Stimulated activated CD4-positive, alpha-beta T cell treated with anti-CD3 and anti-CD28 coated beads, Interleukin-12 subunit alpha, Interleukin-12 subunit beta, amount 100 ng/mL, for 4 hours (primary cell): ENCODE results near the gene SMYD3.
"Not testable (repeated sequence)": the region's sequence is repeated elsewhere in the genome, so short reads cannot be mapped to it uniquely, and the experiment has no call there.

Source experiments
- DNase-seq: peaks from one replicate; pipeline ENCODE4 v3.0.0-alpha.2; 2020

SMYD3 gene

DNA sequence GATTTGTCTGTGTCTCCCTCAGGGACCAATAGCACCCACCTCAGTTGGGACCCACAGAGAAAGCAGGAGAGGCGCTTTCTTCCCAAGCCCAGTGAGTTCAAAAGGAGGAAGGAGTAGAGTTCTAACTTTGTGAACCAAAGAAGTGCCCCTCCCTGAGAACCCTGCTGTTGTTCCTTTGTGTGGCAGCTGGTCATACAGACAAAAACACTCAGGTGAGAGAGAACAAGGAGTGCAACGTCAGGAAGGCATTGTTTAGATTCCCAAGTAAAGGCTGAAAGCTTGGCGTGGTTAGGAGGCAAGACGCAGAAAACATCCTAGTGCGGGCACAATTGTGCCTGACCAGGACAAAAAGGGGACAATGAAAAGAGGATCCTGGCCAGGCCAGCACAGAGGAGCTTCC lies 697.7 kb downstream of the SMYD3 start:
- DNase-seq, result no peak

DNA sequence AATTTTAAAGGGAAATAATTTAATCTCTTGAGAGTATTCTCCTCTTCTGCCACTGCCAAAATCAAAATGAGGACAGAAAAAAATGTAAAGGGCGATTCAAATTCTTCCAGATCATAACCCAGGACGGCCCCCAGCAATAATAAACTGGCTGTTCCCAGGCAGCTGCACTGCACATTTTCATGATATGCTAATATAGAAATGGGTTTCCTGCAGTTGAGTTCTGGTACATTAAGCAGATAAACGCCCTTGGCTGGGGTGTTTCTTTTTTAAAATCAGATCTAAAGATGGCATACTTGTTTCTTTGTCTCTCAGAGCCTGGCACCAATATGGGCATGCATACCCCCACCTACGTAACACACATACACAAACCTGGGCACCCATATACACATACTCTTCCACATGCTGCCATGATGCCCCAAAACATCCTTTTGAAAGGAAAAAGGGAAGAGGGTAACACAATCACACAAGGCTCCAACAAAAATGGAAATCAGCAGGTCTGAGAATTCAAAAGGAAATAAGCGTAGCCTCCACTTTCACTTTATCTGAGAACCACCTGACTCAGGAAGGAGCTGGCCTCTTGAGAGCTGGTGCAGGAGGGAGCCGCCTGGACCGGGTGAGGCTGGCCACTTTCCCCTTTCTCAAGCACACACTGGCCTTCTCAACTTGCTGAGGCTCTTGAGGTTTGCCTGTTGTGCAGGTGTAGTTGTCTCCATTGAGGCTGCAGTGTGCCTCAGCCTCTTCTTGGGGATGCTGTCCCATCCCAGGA lies 698.9 kb downstream of the SMYD3 start:
- no peak for DNase-seq

GRCh38 chr1:245807306-245807705 lies 699.8 kb downstream of the SMYD3 start:
- no peak for DNase-seq

DNA sequence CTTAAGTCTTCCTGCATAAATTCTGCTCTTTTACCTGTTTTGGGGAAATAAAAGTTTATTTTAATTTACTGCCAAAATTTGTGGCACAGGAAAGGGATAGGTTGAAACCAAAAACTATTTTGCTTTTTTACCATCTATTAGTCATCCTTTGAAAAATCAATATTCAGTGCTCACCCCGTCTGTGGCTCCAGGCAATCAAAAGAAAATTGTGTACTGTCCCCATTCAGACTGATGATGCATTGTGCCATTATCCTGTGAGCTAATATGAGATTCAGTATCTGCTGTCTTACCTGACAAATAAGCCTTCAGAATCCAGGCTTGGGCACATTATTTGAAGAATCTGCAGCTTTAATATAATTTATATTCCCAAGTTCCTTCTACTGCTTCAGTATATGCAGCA lies 701.5 kb downstream of the SMYD3 start:
- no peak for DNase-seq

- no peak for DNase-seq
Observed at GRCh38 chr1:245804696-245805095, 702.4 kb downstream of the SMYD3 start.

DNA sequence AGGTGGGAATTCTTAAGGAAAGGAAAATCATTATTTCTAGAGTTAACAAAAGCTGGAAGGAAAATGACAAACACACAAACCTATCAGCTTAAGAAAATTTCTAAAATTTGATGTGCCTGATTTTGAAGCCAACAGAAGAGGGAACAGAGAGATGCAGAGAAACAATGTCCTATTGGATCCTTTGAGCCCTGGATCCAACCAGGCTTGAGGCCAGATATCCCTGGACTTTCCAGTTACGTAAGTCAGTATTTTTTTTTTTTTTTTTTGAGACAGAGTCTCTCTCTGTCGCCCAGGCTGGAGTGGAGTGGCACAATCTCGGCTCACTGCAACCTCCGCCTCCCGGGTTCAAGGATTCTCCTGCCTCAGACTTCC lies 703.4 kb downstream of the SMYD3 start:
- DNase-seq, result no peak

DNA sequence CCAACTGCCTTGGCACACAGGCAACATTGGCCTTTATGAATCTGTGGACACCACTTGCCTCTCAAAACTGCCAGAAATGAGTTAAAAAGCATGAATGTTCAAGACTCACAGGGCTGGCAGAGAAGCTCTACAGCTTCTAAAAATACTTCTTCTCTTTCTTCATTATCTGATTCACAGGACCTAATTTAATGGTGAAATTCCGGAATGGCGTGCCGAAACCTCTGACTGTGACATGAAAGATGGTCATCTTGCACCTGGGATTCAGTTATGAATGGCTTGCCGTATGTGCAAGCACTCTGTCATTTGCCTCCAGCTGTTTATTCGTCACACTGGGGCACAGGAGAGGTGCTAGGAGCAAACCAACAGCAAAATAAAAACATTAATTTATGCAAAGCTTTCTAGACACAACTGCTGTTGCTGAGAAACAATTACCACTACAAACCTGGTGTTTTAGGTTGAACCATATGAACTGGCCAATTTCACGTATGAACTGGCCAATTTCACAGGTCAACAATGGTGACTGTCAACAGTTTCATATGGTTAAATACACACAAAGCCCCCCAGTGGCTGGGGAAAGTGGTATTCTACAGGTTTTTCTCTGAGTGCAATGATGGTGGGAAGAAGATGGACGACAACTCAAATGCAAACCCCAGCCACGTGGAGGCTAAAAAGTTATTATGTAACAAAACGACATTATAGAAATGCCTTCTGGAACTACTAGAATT lies 704.0 kb downstream of the SMYD3 start:
- no peak for DNase-seq

DNA sequence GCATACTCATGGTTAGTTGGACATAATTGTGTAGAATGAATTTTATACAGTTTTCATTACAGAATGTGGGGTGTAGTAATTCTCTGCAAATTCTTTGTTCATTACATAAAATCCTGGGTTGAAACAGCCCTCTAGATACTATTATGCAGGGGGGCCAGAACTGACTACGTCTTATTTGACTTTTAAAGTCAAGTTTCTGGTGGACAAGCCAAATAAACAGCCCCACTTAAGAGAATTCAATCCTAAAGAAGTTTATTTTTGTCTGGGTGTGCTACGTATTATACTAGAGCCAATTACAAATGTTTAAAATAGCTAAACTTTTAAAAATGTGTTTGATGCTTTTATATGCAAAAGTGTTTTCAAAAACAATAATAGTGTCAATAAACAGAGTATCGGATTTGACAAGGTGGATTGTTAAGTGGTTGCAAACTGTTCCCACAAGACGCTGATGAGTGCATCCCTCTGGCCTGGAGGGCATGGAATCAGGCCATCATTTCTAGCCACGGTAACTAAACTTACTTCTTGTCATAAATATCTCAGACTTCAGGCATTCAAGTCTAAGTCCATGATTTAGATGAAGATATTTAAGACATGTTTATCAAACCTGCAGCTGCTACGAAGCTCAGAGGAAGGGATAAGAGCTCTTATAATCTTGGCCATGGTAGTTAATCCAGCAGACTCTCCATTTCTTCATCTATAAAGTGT lies 706.0 kb downstream of the SMYD3 start:
- no peak for DNase-seq

DNA sequence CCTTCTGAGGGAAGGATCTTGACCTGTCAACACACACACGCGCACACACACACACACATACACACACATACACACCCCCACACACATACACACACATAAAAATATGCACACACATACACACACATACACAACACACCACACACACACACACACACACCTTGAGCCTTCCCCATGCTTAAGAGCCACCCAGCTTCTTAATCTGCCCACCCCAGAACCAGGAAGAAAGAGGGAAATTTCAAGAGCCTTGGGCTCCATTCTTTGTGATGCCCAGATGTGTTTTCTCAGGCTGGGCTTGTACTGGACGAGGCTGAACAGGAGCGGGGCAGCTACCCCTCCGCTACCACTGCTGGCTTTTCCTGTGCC lies 708.7 kb downstream of the SMYD3 start:
- no peak for DNase-seq

DNA sequence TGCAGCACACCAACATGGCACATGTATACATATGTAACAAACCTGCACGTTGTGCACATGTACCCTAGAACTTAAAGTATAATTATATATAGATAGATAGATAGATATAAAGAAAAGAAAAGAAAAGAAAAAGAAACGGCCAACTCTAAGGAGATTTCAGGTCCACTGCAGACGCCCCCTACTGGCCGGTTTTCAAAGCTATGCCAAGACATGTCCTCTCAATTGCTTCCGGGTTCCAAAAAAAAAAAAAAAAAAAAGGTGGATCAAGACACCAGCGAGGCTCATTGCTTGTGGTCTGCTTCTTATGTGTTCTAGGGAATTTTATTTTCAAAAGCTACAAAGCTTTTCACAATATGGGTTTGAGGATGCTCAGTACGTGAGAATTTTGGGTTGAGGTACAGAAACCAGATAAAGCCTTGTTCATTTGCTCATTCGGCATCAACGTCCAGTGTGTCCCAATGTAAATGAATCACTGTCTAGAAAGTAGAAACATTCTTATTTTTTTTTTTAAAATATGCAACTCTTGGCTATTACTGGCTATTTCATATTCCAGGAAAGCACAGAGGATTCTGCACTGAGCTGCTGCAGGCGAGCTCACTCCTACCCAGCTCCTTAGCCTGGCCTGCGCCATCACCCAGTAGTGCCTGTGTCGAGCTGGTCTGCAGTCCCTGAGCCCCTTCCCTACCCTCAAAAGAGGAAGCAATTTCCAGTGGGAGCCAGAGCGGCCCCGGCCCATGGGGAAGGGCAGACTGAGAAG lies 709.3 kb downstream of the SMYD3 start:
- no peak for DNase-seq

- no peak for DNase-seq
Observed at GRCh38 chr1:245791410-245792312, 715.4 kb downstream of the SMYD3 start.

DNA sequence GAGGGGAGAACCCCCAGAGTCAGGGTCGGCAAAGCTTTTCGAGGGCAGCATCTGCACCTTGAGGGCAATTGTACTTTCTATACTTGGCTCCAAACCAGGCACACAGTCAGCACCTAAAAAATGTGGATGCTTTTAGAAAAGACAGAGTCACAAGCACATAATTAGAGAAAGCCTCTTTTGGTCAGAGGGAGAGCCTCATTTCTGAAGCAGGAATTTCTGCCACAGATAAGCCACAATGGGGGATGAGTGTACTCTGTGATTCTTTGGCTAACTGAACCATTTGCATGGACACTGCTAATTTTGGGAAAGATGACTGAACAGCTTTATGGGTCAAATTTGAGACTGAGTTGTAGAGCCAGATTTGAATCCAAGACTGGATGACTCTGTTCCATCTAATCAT lies 716.6 kb downstream of the SMYD3 start:
- no peak for DNase-seq

DNA sequence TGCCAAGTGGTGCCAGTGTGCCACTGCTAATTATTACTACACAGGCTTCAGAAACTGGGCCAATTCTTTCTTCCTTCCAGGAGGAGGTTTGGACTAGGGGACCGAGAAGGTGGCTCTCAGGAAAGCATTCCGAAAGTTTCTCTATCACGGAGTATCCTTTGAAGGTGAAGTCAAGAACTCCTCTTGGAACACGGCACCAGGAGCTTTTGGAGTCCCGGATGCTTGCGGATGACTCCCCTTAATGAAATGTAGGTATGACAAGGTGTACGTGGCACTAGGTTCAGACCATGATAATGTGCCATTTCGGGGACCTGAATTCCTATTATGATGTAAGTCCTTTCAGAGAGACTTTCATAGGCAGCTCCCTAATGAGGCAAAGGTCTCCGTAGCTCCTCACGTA lies 718.2 kb downstream of the SMYD3 start:
- DNase-seq, result no peak

GRCh38 chr1:245788269-245788668 lies 718.8 kb downstream of the SMYD3 start:
- no peak for DNase-seq

DNA sequence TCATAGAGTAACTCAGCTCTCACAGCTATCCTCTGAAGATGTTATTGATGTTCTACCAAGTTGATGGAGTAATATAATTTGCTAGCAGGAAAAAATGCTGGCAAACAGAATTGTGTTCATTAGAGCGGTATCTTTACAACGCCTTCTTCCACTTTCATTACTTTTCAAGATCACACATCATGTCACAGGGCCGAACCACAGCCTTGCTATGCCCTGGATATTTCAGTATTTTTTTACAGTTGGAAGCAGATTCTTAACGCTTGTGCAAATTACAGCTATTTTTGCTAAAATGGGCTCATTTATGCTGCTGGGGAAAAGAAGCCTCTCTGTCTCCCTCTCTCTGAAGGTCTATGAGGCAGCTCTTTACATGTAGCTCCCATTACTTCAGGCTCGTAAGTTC lies 720.1 kb downstream of the SMYD3 start:
- DNase-seq, result no peak

- DNase-seq, result no peak
Observed at GRCh38 chr1:245779797-245780755, 727.0 kb downstream of the SMYD3 start.

GRCh38 chr1:245777752-245778151 lies 729.3 kb downstream of the SMYD3 start:
- DNase-seq, result no peak

DNA sequence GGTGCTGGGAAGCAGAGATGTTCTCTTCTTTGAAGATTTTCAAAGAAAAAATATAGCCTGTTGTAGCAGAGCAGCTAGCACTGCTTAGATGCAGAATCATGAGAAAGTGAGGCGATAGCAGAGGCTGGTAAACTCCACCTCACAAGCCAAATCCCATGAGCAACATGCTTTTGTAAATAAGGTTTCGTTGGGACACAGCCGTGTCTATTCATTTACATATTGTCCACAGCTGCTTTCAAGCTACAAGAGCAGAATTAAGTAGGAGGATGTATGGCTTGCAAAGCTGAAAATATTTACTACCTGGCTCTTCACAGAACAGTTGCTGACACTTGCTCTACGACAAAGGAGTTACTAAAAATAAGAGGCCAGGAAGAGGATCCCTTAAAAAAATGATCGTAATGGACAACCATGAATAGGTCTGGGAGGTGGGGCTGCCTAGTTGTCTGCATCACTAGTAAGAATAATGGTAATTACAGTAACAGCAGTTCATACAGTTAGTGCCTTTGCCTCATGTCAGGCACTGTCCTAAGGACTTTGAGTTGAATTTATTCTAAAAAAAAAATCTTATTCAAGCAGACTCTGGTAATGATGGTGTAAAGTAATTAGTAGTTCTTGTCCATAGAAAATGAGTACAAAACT lies 730.3 kb downstream of the SMYD3 start:
- DNase-seq, result no peak

GRCh38 chr1:245776139-245776538 lies 730.9 kb downstream of the SMYD3 start:
- DNase-seq, result no peak

GRCh38 chr1:245774931-245775330 lies 732.1 kb downstream of the SMYD3 start:
- not testable (repeated sequence) for DNase-seq

GRCh38 chr1:245774196-245774595 lies 732.9 kb downstream of the SMYD3 start:
- no peak for DNase-seq
